OCI-LY1 (cell line): ENCODE results near the gene TANGO6.

Experiments
- EZH2 ChIP-seq: fragments of 200-600 bp; sonication (generic), shearing (Covaris generic); IDR thresholded peaks from 2 replicates; pipeline ENCODE4 v1.8.0; 2017; ENCODE audit warnings: borderline replicate concordance, mixed run types, mild to moderate bottlenecking, antibody characterized with exemption, low read length, moderate library complexity, mixed read lengths
- TF ChIP-seq, protein P1 (sequence below): fragments of 200-600 bp; sonication (generic), shearing (Covaris generic); IDR thresholded peaks from 2 replicates; pipeline ENCODE4 v1.5.1; 2017; ENCODE audit warnings: mild to moderate bottlenecking, antibody characterized with exemption, low read length, moderate library complexity, mixed read lengths

DNA sequence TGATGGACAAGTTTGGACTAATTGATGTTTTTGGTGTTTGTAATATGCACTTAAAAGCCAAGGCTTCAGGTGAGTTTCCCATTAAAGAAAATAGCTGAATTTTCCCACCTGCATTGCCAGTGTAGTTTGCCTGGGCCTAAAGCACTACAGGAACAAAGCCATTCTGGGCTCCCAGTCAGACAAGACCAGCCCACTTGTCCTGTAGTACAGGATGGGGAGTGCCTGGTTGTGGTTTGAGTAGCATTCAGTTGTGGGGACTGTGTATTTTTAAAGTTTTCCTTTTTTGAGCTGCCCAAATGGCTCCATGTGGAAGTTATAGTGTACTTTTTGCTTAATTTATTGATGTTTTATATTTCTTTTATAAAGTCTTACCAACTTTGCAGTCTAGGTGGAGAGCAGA lies 91.7 kb downstream of the TANGO6 start:
- TF ChIP-seq, protein P1, sequence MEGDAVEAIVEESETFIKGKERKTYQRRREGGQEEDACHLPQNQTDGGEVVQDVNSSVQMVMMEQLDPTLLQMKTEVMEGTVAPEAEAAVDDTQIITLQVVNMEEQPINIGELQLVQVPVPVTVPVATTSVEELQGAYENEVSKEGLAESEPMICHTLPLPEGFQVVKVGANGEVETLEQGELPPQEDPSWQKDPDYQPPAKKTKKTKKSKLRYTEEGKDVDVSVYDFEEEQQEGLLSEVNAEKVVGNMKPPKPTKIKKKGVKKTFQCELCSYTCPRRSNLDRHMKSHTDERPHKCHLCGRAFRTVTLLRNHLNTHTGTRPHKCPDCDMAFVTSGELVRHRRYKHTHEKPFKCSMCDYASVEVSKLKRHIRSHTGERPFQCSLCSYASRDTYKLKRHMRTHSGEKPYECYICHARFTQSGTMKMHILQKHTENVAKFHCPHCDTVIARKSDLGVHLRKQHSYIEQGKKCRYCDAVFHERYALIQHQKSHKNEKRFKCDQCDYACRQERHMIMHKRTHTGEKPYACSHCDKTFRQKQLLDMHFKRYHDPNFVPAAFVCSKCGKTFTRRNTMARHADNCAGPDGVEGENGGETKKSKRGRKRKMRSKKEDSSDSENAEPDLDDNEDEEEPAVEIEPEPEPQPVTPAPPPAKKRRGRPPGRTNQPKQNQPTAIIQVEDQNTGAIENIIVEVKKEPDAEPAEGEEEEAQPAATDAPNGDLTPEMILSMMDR, result no peak
- TF ChIP-seq EZH2, result no peak
